HG03378 (cell line): ENCODE data around the gene ERMN.

Source experiments
- ATAC-seq: cut with Tn5 transposase; IDR thresholded peaks from one replicate; pipeline ENCODE4 v1.9.1; 2021; ENCODE audit warnings: mild to moderate bottlenecking, moderate library complexity; ENCODE audit not compliant: unreplicated experiment

ERMN gene

GRCh38 chr2:157333304-157334047 is 7.9 kb upstream of the ERMN start:
- no peak for ATAC-seq

GRCh38 chr2:157329524-157329923 is 3.9 kb upstream of the ERMN start:
- ATAC-seq, result no peak

GRCh38 chr2:157327621-157328500 is 2.2 kb upstream of the ERMN start:
- peak; percentile 98 for ATAC-seq

- peak; percentile 28 for ATAC-seq
These were observed 1.6 kb upstream of the ERMN start for GRCh38 chr2:157327200-157327599.

- no peak for ATAC-seq
These were observed 1.1 kb upstream of the ERMN start for GRCh38 chr2:157326698-157327097.

- ATAC-seq, result no peak
These were observed 1.2 kb downstream of the ERMN start for GRCh38 chr2:157324331-157324843.

GRCh38 chr2:157322432-157322831 is 3.2 kb downstream of the ERMN start:
- no peak for ATAC-seq

GRCh38 chr2:157321466-157321865 is 4.2 kb downstream of the ERMN start:
- no peak for ATAC-seq

- ATAC-seq, result no peak
These were observed 5.2 kb downstream of the ERMN start for GRCh38 chr2:157320409-157320808.

- no peak for ATAC-seq
These were observed 5.8 kb downstream of the ERMN start for GRCh38 chr2:157319795-157320194.

GRCh38 chr2:157318884-157319283 is 6.7 kb downstream of the ERMN start:
- ATAC-seq, result no peak

GRCh38 chr2:157315901-157316300 is 9.7 kb downstream of the ERMN start:
- no peak for ATAC-seq

GRCh38 chr2:157312866-157313486 is 12.6 kb downstream of the ERMN start:
- peak; percentile 74 for ATAC-seq

GRCh38 chr2:157311706-157312105 is 13.9 kb downstream of the ERMN start:
- ATAC-seq, result no peak

- no peak for ATAC-seq
These were observed 15.7 kb downstream of the ERMN start for GRCh38 chr2:157309878-157310277.

- no peak for ATAC-seq
These were observed 18.6 kb downstream of the ERMN start for GRCh38 chr2:157307021-157307420.

GRCh38 chr2:157305723-157306110 is 19.9 kb downstream of the ERMN start:
- ATAC-seq, result no peak

- ATAC-seq, result no peak
These were observed 20.6 kb downstream of the ERMN start for GRCh38 chr2:157304811-157305722.

GRCh38 chr2:157303612-157304011 is 22.0 kb downstream of the ERMN start:
- ATAC-seq, result no peak

- ATAC-seq, result peak; percentile 88
These were observed 23.0 kb downstream of the ERMN start for GRCh38 chr2:157302492-157303099.
